GM12878 (cell line): ENCODE measurements around the gene ADGRB2. TPM values are rescaled to one million over a fixed set of nuclear protein-coding genes. Genes with fewer than 3 reads are reported as not detected.
A peak's percentile ranks its signal among the peaks of the same experiment; 100 is the strongest.

Source experiments
- ATAC-seq: fragments of 200-7000 bp; cut with Tn5 transposase; 3 replicates; pipeline ENCODE4 v1.9.1; 2020; ENCODE audit warnings: mild to moderate bottlenecking, moderate library complexity
- BruUV-seq: library from RNA; stranded (reverse); fragments of 400-500 nt; replicated peaks from 2 replicates; lab custom pipeline; 2021; lab: Mats Ljungman, UMichigan
- CTCF ChIA-PET: fragments of 300-600 bp; sonication (Branson Sonifier 250); formaldehyde crosslinking; extraction: SDS; loops from one replicate; lab custom pipeline; 2021; ENCODE audit warnings: inconsistent platforms; lab: Yijun Ruan, JAX
- POLR2A ChIA-PET: fragments of 350-600 bp; formaldehyde crosslinking; extraction: SDS; loops from one replicate; lab custom pipeline; 2021; ENCODE audit warnings: inconsistent platforms; lab: Charles Lee
- RAD21 ChIA-PET: fragments of 300-600 bp; sonication (Branson Sonifier 250); formaldehyde crosslinking; loops from one replicate; lab custom pipeline; 2023; ENCODE audit warnings: antibody characterized with exemption; ENCODE audit not compliant: unreplicated experiment; lab: Charles Lee
- SMC1A ChIA-PET: fragments of 300-600 bp; sonication (Branson Sonifier 250); formaldehyde crosslinking; loops from one replicate; lab custom pipeline; 2023; ENCODE audit not compliant: unreplicated experiment, uncharacterized antibody; lab: Charles Lee
- DNase-seq: peaks from one replicate; pipeline ENCODE4 v3.0.0-alpha.2; 2011; ENCODE audit warnings: low read depth, low spot score
- FAIRE-seq: peaks from 3 replicates; lab custom pipeline; 2011; peaks lifted over from hg19 to GRCh38; lab: Jason Lieb, UNC
- H2AFZ ChIP-seq: 2 replicates; pipeline ENCODE4 v1.6.0; 2011; ENCODE audit warnings: low read depth, low read length, control low read depth; ENCODE audit not compliant: control insufficient read depth
- H3K27ac ChIP-seq: 2 replicates; pipeline ENCODE4 v1.5.1; 2011; ENCODE audit warnings: control low read depth; ENCODE audit not compliant: control insufficient read depth, insufficient read depth
- H3K27me3 ChIP-seq, 2 experiments: replicated peaks in 1 of 2; 2 replicates each; pipeline versions ENCODE4 v1.6.0 to v1.6.1; 2011; ENCODE audit warnings: low read length in 1 of 2; ENCODE audit not compliant: control insufficient read depth in 2 of 2, insufficient read depth in 2 of 2
- H3K36me3 ChIP-seq, 2 experiments: 2 replicates each; pipeline ENCODE4 v1.5.1; 2011; ENCODE audit warnings: low read length in 1 of 2; ENCODE audit not compliant: control insufficient read depth in 2 of 2, insufficient read depth in 2 of 2
- H3K4me1 ChIP-seq: 2 replicates; pipeline ENCODE4 v1.6.1; 2011; ENCODE audit warnings: mild to moderate bottlenecking, low read length, moderate library complexity, mixed read lengths; ENCODE audit not compliant: control insufficient read depth, insufficient read depth
- H3K4me2 ChIP-seq: 2 replicates; pipeline ENCODE4 v1.6.0; 2011; ENCODE audit warnings: control low read depth; ENCODE audit not compliant: control insufficient read depth, insufficient read depth
- H3K4me3 ChIP-seq: fragments of 200-600 bp; sonication (generic); 2 replicates; pipeline ENCODE4 v1.5.1; 2016
- H3K79me2 ChIP-seq: 2 replicates; pipeline ENCODE4 v1.6.0; 2011; ENCODE audit warnings: low read length; ENCODE audit not compliant: control insufficient read depth, insufficient read depth
- H3K9ac ChIP-seq: 2 replicates; pipeline ENCODE4 v1.8.0; 2011; ENCODE audit warnings: low read length, control low read depth, mixed read lengths; ENCODE audit not compliant: control insufficient read depth, insufficient read depth
- H3K9me3 ChIP-seq: replicated peaks from 3 replicates; pipeline ENCODE4 v1.5.1; 2011; ENCODE audit warnings: mild to moderate bottlenecking, low read length; ENCODE audit not compliant: control insufficient read depth, insufficient read depth
- H4K20me1 ChIP-seq: 2 replicates; pipeline ENCODE4 v1.6.0; 2011; ENCODE audit not compliant: control insufficient read depth, insufficient read depth
- CBFB ChIP-seq: IDR thresholded peaks from 2 replicates; pipeline ENCODE4 v1.6.1; 2016; ENCODE audit warnings: antibody characterized with exemption, low read depth
- ESRRA ChIP-seq: IDR thresholded peaks from 2 replicates; pipeline ENCODE4 v1.6.1; 2012; ENCODE audit warnings: mild to moderate bottlenecking, low read length, improper control_type of control experiment
- RAD21 ChIP-seq: IDR thresholded peaks from 2 replicates; pipeline ENCODE4 v1.6.1; 2011; ENCODE audit warnings: mild to moderate bottlenecking, low read depth, low read length, moderate library complexity; ENCODE audit not compliant: insufficient read depth
- SPI1 ChIP-seq: IDR thresholded peaks from 2 replicates; pipeline ENCODE4 v1.6.1; 2011; ENCODE audit warnings: low read depth, mild to moderate bottlenecking, low read length, moderate library complexity, borderline replicate concordance; ENCODE audit not compliant: insufficient read depth
- ZNF24 ChIP-seq: fragments of 450-650 bp; IDR thresholded peaks from 2 replicates; pipeline ENCODE4 v1.6.1; 2017; ENCODE audit warnings: antibody characterized with exemption, mild to moderate bottlenecking
- WGBS: methylation state at CpG from one replicate; pipeline ENCODE4 v1.1.6; 2016; ENCODE audit warnings: low lambda C conversion rate; ENCODE audit not compliant: insufficient replicate concordance, insufficient coverage; ENCODE audit errors: missing lambda C conversion rate; 5-methylcytosine and 5-hydroxymethylcytosine counted together
- in situ Hi-C: fragments of 300-500 bp; cut with MboI; formaldehyde crosslinking; loops from 9 replicates; pipeline ENCODE4 v1.14.3; 2018; ENCODE audit warnings: mixed read lengths
- intact Hi-C: fragments of 100-400 bp; cut with micrococcal nuclease; formaldehyde crosslinking; loops from one replicate; pipeline ENCODE4 v1.14.2; 2022; ENCODE audit not compliant: unreplicated experiment
- polyA plus RNA-seq, 11 experiments: library from polyadenylated mRNA; depleted of rRNA in 4 of 11; unstranded in 6 of 11; stranded (reverse) in 5 of 11; fragments of >200 nt; fragmentation: Nextera tagmentation in 4 of 11; fragmentation: Illumina TruSeq in 1 of 11; extraction: Ambion mirVana in 4 of 11; extraction: Trizol in 1 of 11; gene quantifications; 1 replicate in 1 of 11; 2 replicates in 10 of 11; pipeline versions ENCODE4 v1.2.1 to v1.2.3, GENCODE V29; 2011 to 2016; ENCODE audit warnings: inconsistent platforms in 2 of 11, missing spikeins in 2 of 11, low read depth in 1 of 11
- total RNA-seq, 4 experiments: library from RNA; depleted of rRNA in 3 of 4; stranded (reverse); fragments of >200 nt in 3 of 4; fragmentation: Illumina TruSeq in 1 of 4; extraction: Trizol in 1 of 4; gene quantifications; 2 replicates each; pipeline versions ENCODE4 v1.2.1 to v1.2.3, GENCODE V29; 2013 to 2021
- TF ChIP-seq, protein P1 (sequence below): fragments of 450-650 bp; IDR thresholded peaks from 2 replicates; pipeline ENCODE4 v1.6.1; 2017; ENCODE audit warnings: mild to moderate bottlenecking, low read depth, inconsistent platforms; ENCODE audit not compliant: poor library complexity, severe bottlenecking
- TF ChIP-seq, protein P2 (sequence below): IDR thresholded peaks from 2 replicates; pipeline ENCODE4 v1.6.1; 2011; ENCODE audit warnings: mild to moderate bottlenecking, low read depth, low read length, moderate library complexity; ENCODE audit not compliant: insufficient replicate concordance

Gene ADGRB2
- total and polyA plus RNA-seq, 10 of the 15 experiments (the other 5 are each of a cell fraction or from before 2014, with no cell fraction given) = 0.11 to 0.33 (median 0.18) TPM; not detected in 4

DNA sequence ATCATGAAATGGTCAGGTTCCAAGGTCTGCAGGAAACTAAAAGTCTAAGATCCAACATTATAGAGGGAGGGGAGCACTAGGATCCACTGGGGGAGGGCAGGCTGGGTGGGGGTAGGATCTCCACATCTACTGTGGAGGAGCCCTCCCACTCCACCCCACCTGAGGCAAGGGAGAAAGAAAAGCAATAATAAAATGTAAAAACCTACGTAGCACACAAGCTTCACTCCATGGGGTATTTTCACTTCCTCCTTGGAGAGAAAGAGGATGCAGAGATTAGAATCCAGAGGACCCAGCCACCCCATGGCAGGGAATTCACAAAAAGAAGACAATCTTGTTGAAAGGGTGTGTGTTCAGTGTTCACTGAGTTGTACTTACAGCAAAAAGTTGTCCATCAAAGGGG is 37.3 kb upstream of the ADGRB2 start:
- CTCF ChIA-PET = interaction anchor here (5.5 kb wide), 1 partner anchor 12 kb away, joined by 27 read pairs; no protein-coding TSS in a partner anchor
- SMC1A ChIA-PET = interaction anchor here (0.6 kb wide), 1 partner anchor 289 kb away, joined by 3 read pairs; no protein-coding TSS in a partner anchor
- Histone ChIP-seq H3K4me2 (no peak overlapping the region), H2AFZ (no peak overlapping the region), H3K4me1 (no peaks in the 10 kb centered on the region), H3K9ac (no peak overlapping the region), H3K27me3 (peaks cover 0 to 4% of the 10 kb centered on the region in 2 experiments), H3K27ac (no peak overlapping the region), H3K36me3 (no peaks in the 10 kb centered on the region), H3K4me3 (no peak overlapping the region), H4K20me1 (no peaks in the 10 kb centered on the region), H3K9me3 (no peaks in the 10 kb centered on the region), H3K79me2 (no peaks in the 10 kb centered on the region)
- ATAC-seq (no peak), DNase-seq (no peak), FAIRE-seq (no peak)
- intact Hi-C loops (no loop called here), in situ Hi-C loops (no loop called here)
- BruUV-seq = no TSS peak
- TF ChIP-seq SPI1 (peak; percentile 13; the same call in 1 of the 2 replicates), ESRRA (no peak), RAD21 (no peak), ZNF24 (no peak), CBFB (no peak)
- TF ChIP-seq, protein P1, sequence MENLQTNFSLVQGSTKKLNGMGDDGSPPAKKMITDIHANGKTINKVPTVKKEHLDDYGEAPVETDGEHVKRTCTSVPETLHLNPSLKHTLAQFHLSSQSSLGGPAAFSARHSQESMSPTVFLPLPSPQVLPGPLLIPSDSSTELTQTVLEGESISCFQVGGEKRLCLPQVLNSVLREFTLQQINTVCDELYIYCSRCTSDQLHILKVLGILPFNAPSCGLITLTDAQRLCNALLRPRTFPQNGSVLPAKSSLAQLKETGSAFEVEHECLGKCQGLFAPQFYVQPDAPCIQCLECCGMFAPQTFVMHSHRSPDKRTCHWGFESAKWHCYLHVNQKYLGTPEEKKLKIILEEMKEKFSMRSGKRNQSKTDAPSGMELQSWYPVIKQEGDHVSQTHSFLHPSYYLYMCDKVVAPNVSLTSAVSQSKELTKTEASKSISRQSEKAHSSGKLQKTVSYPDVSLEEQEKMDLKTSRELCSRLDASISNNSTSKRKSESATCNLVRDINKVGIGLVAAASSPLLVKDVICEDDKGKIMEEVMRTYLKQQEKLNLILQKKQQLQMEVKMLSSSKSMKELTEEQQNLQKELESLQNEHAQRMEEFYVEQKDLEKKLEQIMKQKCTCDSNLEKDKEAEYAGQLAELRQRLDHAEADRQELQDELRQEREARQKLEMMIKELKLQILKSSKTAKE = no peak
- TF ChIP-seq, protein P2, sequence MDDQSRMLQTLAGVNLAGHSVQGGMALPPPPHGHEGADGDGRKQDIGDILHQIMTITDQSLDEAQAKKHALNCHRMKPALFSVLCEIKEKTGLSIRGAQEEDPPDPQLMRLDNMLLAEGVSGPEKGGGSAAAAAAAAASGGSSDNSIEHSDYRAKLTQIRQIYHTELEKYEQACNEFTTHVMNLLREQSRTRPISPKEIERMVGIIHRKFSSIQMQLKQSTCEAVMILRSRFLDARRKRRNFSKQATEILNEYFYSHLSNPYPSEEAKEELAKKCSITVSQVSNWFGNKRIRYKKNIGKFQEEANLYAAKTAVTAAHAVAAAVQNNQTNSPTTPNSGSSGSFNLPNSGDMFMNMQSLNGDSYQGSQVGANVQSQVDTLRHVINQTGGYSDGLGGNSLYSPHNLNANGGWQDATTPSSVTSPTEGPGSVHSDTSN = no peak
- WGBS = 0% methylated on average over 1 of the region's 1 CpG
- POLR2A ChIA-PET = interaction anchor here (0.6 kb wide), 1 partner anchor 1245 kb away, joined by 3 read pairs; no protein-coding TSS in a partner anchor
- RAD21 ChIA-PET = interaction anchor here (1.7 kb wide), 1 partner anchor 261 kb away, joined by 5 read pairs; no protein-coding TSS in a partner anchor
